Sigmoid colon (tissue), 7 donors: ENCODE data around the gene TNNI3K. TPM values are rescaled to one million over a fixed set of nuclear protein-coding genes. Genes with fewer than 3 reads are reported as not detected.
A peak's percentile ranks its signal among the peaks of the same experiment; 100 is the strongest.

Experiments
- DNase-seq: peaks from one replicate; pipeline ENCODE4 v3.0.0-alpha.2; 2019
- H3K27ac ChIP-seq, 4 donors: fragments of 200-600 bp; sonication (generic); one replicate each; pipeline ENCODE4 v1.5.1; 2016 to 2019; ENCODE audit warnings: mild to moderate bottlenecking in 1 of 4
- H3K27me3 ChIP-seq, 3 donors: fragments of 200-600 bp; sonication (generic); one replicate each; pipeline ENCODE4 v1.5.1; 2019; ENCODE audit warnings: mild to moderate bottlenecking in 1 of 3
- H3K36me3 ChIP-seq, 4 donors: fragments of 200-600 bp; sonication (generic); one replicate each; pipeline ENCODE4 v1.5.1; 2016 to 2019
- H3K4me1 ChIP-seq, 4 donors: fragments of 200-600 bp; sonication (generic); one replicate each; pipeline ENCODE4 v1.5.1; 2017 to 2019
- H3K4me3 ChIP-seq, 4 donors: fragments of 200-600 bp; sonication (generic); one replicate each; pipeline ENCODE4 v1.5.1; 2017 to 2019; ENCODE audit warnings: mild to moderate bottlenecking in 2 of 4, moderate library complexity in 1 of 4
- H3K9me3 ChIP-seq, 4 donors: fragments of 200-600 bp in 3 of 4; sonication (generic) in 3 of 4; one replicate each; pipeline versions ENCODE4 v1.5.1 to v1.6.1; 2013 to 2019
- CTCF ChIP-seq, 4 experiments: fragments of 450-650 bp in 3 of 4; fragments of 200-600 bp in 1 of 4; IDR thresholded peaks; one replicate each; pipeline ENCODE4 v1.5.1; 2016 to 2019; ENCODE audit warnings: antibody characterized with exemption in 4 of 4, mild to moderate bottlenecking in 3 of 4, moderate library complexity in 2 of 4
- EP300 ChIP-seq, 4 donors: sonication (generic); formaldehyde crosslinking; IDR thresholded peaks; one replicate each; pipeline ENCODE4 v1.6.1; 2017; ENCODE audit warnings: antibody characterized with exemption in 4 of 4
- POLR2A ChIP-seq, 2 donors: fragments of 450-650 bp; IDR thresholded peaks; one replicate each; pipeline ENCODE4 v1.6.1; 2016; ENCODE audit warnings: antibody characterized with exemption in 2 of 2, mild to moderate bottlenecking in 2 of 2, moderate library complexity in 2 of 2
- POLR2AphosphoS5 ChIP-seq, 4 donors: sonication (generic); formaldehyde crosslinking; IDR thresholded peaks; one replicate each; pipeline ENCODE4 v1.6.1; 2017; ENCODE audit warnings: antibody characterized with exemption in 4 of 4
- WGBS, 2 donors: extraction: QIAGEN DNeasy Blood & Tissue Kit; methylation state at CpG; one replicate each; pipeline ENCODE4 v1.1.7; 2013; 5-methylcytosine and 5-hydroxymethylcytosine counted together
- intact Hi-C: fragments of 100-400 bp; cut with DNase I; formaldehyde crosslinking; loops from one replicate; pipeline ENCODE4 v1.15.1; 2023
- polyA plus RNA-seq, 3 donors: library from polyadenylated mRNA; stranded (reverse); fragments of 200-250 nt; gene quantifications; one replicate each; pipeline ENCODE4 v1.2.3, GENCODE V29; 2013
- total RNA-seq, 4 donors: library from RNA; depleted of rRNA; stranded (reverse); fragments of >200 nt; gene quantifications; one replicate each; pipeline ENCODE4 v1.1.0, GENCODE V29; 2016
- donor health status: healthy with polysubstance abuse.
- donor health status: Bipolar disorder and iron deficiency.
- donor health status: healthy.

Gene TNNI3K
- total and polyA plus RNA-seq, 7 donors = 0.45 to 6.9 (median 3.8) TPM; not detected in 1

- no peak overlapping the region for H3K27ac ChIP-seq
- peaks cover 0 to 17% (median 4%) of the 10 kb centered on the region in 4 donors for H3K4me1 ChIP-seq
- no peak for DNase-seq
- no peaks in the 10 kb centered on the region for H3K9me3 ChIP-seq
- H3K27me3 ChIP-seq = no peaks in the 10 kb centered on the region
- no peaks in the 10 kb centered on the region for H3K36me3 ChIP-seq
- 74 to 76% methylated on average over 2 of the region's 2 CpGs for WGBS, 2 donors
- H3K4me3 ChIP-seq = no peak overlapping the region
- TF ChIP-seq POLR2AphosphoS5 (IDR thresholded peaks at IDR 0.05) (peak in 1 of 4 donors; percentile 25), POLR2A (IDR thresholded peaks at IDR 0.05) (no peak)
- intact Hi-C loops = no loop called here
Measured at GRCh38 chr1:74392840-74393239, 157.7 kb downstream of the TNNI3K start.

GRCh38 chr1:74395571-74395970 is 160.4 kb downstream of the TNNI3K start:
- no peak for DNase-seq
- intact Hi-C loops = no loop called here
- Histone ChIP-seq H3K27me3 (no peaks in the 10 kb centered on the region), H3K27ac (peak overlapping the region in 2 of 4 donors; percentile 6 to 25), H3K4me3 (no peak overlapping the region), H3K4me1 (peaks cover 0 to 17% (median 4%) of the 10 kb centered on the region in 4 donors), H3K9me3 (no peaks in the 10 kb centered on the region), H3K36me3 (no peaks in the 10 kb centered on the region)
- WGBS, 2 donors = 38 to 69% methylated on average over 4 of the region's 4 CpGs
- TF ChIP-seq CTCF (IDR thresholded peaks at IDR 0.05) = no peak
- no peak for TF ChIP-seq POLR2A (IDR thresholded peaks at IDR 0.05)
- TF ChIP-seq EP300 (IDR thresholded peaks at IDR 0.05) = no peak
- no peak for TF ChIP-seq POLR2AphosphoS5 (IDR thresholded peaks at IDR 0.05)

- Histone ChIP-seq H3K27ac (peak overlapping the region in 1 of 4 donors; percentile 10), H3K9me3 (no peaks in the 10 kb centered on the region), H3K4me1 (peaks cover 0 to 17% (median 4%) of the 10 kb centered on the region in 4 donors), H3K36me3 (no peaks in the 10 kb centered on the region), H3K27me3 (no peaks in the 10 kb centered on the region), H3K4me3 (no peak overlapping the region)
- TF ChIP-seq POLR2AphosphoS5 (IDR thresholded peaks at IDR 0.05) = no peak
- TF ChIP-seq CTCF (IDR thresholded peaks at IDR 0.05) = no peak
- intact Hi-C loops = no loop called here
- no peak for DNase-seq
- WGBS, 2 donors = 71 to 84% methylated on average over 3 of the region's 3 CpGs
Measured at GRCh38 chr1:74396462-74396861, 161.3 kb downstream of the TNNI3K start.

GRCh38 chr1:74396933-74397332 is 161.7 kb downstream of the TNNI3K start:
- no peak for TF ChIP-seq EP300 (IDR thresholded peaks at IDR 0.05)
- TF ChIP-seq POLR2AphosphoS5 (IDR thresholded peaks at IDR 0.05) = no peak
- 21 to 34% methylated on average over 4 of the region's 4 CpGs for WGBS, 2 donors
- Histone ChIP-seq H3K27me3 (no peaks in the 10 kb centered on the region), H3K4me3 (no peak overlapping the region), H3K36me3 (no peaks in the 10 kb centered on the region), H3K4me1 (peaks cover 0 to 17% (median 4%) of the 10 kb centered on the region in 4 donors), H3K27ac (no peak overlapping the region), H3K9me3 (no peaks in the 10 kb centered on the region)
- DNase-seq = no peak
- intact Hi-C loops = no loop called here

- Histone ChIP-seq H3K4me1 (peaks cover 0 to 6% (median 0%) of the 10 kb centered on the region in 4 donors), H3K36me3 (no peaks in the 10 kb centered on the region), H3K27ac (no peak overlapping the region), H3K27me3 (no peaks in the 10 kb centered on the region), H3K9me3 (no peaks in the 10 kb centered on the region), H3K4me3 (no peak overlapping the region)
- WGBS, 2 donors = 81 to 88% methylated on average over 5 of the region's 5 CpGs
- no peak for DNase-seq
- TF ChIP-seq POLR2A (IDR thresholded peaks at IDR 0.05) (no peak), EP300 (IDR thresholded peaks at IDR 0.05) (no peak), CTCF (IDR thresholded peaks at IDR 0.05) (no peak), POLR2AphosphoS5 (IDR thresholded peaks at IDR 0.05) (no peak)
- intact Hi-C loops = no loop called here
Measured at GRCh38 chr1:74399249-74399648, 164.1 kb downstream of the TNNI3K start.

GRCh38 chr1:74402873-74403272 is 167.7 kb downstream of the TNNI3K start:
- Histone ChIP-seq H3K4me1 (no peaks in the 10 kb centered on the region), H3K36me3 (no peaks in the 10 kb centered on the region), H3K4me3 (no peak overlapping the region), H3K27me3 (no peaks in the 10 kb centered on the region), H3K27ac (no peak overlapping the region), H3K9me3 (no peaks in the 10 kb centered on the region)
- 74 to 90% methylated on average over 1 of the region's 1 CpG for WGBS, 2 donors
- TF ChIP-seq EP300 (IDR thresholded peaks at IDR 0.05) = no peak
- TF ChIP-seq POLR2A (IDR thresholded peaks at IDR 0.05) = no peak
- TF ChIP-seq CTCF (IDR thresholded peaks at IDR 0.05) = no peak
- TF ChIP-seq POLR2AphosphoS5 (IDR thresholded peaks at IDR 0.05) = no peak
- intact Hi-C loops = no loop called here
- DNase-seq = no peak
